ENCODE results near the gene AKAP11.

- TF ChIP-seq CTCF (IDR thresholded peaks at IDR 0.05): no peak
- TF ChIP-seq EP300 (IDR thresholded peaks at IDR 0.05): no peak
- TF ChIP-seq POLR2A (IDR thresholded peaks at IDR 0.05): no peak
- no peak for TF ChIP-seq POLR2AphosphoS5 (IDR thresholded peaks at IDR 0.05)
Measured at GRCh38 chr13:42239161-42239560, 32.8 kb upstream of the AKAP11 start.
